ENCODE results near the gene MPV17.
A peak's percentile ranks its signal among the peaks of the same experiment; 100 is the strongest.
"Not testable (repeated sequence)": the region's sequence is repeated elsewhere in the genome, so short reads cannot be mapped to it uniquely, and the experiment has no call there.

MPV17 gene

GRCh38 chr2:27275211-27276150, 47.4 kb downstream of the MPV17 start, which contains the start of gene DNAJC5G:
Gene DNAJC5G (plus strand): TSS chr2:27275433. CDS start chr2:27276729, 1,296 bp downstream.
- no peaks in the 10 kb centered on the region for H3K36me3 ChIP-seq (ENCODE audit: control insufficient read depth, insufficient read depth, low read length)
- H3K9ac ChIP-seq (ENCODE audit: low read length): no peak within 1 kb of the TSS
- no peak within 1 kb of the TSS for H3K27ac ChIP-seq (ENCODE audit: low read depth, low read length)
- no peak within 1 kb of the TSS for H3K4me3 ChIP-seq (ENCODE audit: low read depth, low read length)
- H3K9me3 ChIP-seq (ENCODE audit: control insufficient read depth, insufficient read depth, low read depth, low read length): no peaks in the 10 kb centered on the region
- H3K27me3 ChIP-seq (ENCODE audit: control insufficient read depth, insufficient read depth, low read length): no peaks in the 10 kb centered on the region
- peaks cover 13% of the 10 kb centered on the region for H3K4me1 ChIP-seq (ENCODE audit: control insufficient read depth, insufficient read depth, low read length)

- peaks cover 13% of the 10 kb centered on the region for H3K4me1 ChIP-seq (ENCODE audit: control insufficient read depth, insufficient read depth, low read length)
- not testable (repeated sequence) for H3K9me3 ChIP-seq (ENCODE audit: control insufficient read depth, insufficient read depth, low read depth, low read length); H3K36me3 ChIP-seq (ENCODE audit: control insufficient read depth, insufficient read depth, low read length); H3K9ac ChIP-seq (ENCODE audit: low read length); H3K27me3 ChIP-seq (ENCODE audit: control insufficient read depth, insufficient read depth, low read length); H3K4me3 ChIP-seq (ENCODE audit: low read depth, low read length); H3K27ac ChIP-seq (ENCODE audit: low read depth, low read length)
These were observed 50.1 kb downstream of the MPV17 start for GRCh38 chr2:27272537-27273522.

- Histone ChIP-seq H3K27me3 (ENCODE audit: control insufficient read depth, insufficient read depth, low read length) (peaks cover 6% of the 10 kb centered on the region), H3K9ac (ENCODE audit: low read length) (no peak overlapping the region), H3K27ac (ENCODE audit: low read depth, low read length) (no peak overlapping the region), H3K4me3 (ENCODE audit: low read depth, low read length) (no peak overlapping the region), H3K36me3 (ENCODE audit: control insufficient read depth, insufficient read depth, low read length) (no peaks in the 10 kb centered on the region), H3K4me1 (ENCODE audit: control insufficient read depth, insufficient read depth, low read length) (peaks cover 13% of the 10 kb centered on the region), H3K9me3 (ENCODE audit: control insufficient read depth, insufficient read depth, low read depth, low read length) (no peaks in the 10 kb centered on the region)
These were observed 51.1 kb downstream of the MPV17 start for GRCh38 chr2:27271631-27272340.

- Histone ChIP-seq H3K9me3 (ENCODE audit: control insufficient read depth, insufficient read depth, low read depth, low read length) (no peaks in the 10 kb centered on the region), H3K27ac (ENCODE audit: low read depth, low read length) (no peak overlapping the region)
These were observed 52.2 kb downstream of the MPV17 start for GRCh38 chr2:27270670-27271069.

GRCh38 chr2:27270131-27270530, 52.8 kb downstream of the MPV17 start:
- no peaks in the 10 kb centered on the region for H3K36me3 ChIP-seq (ENCODE audit: control insufficient read depth, insufficient read depth, low read length)
- H3K9me3 ChIP-seq (ENCODE audit: control insufficient read depth, insufficient read depth, low read depth, low read length): no peaks in the 10 kb centered on the region
- H3K4me3 ChIP-seq (ENCODE audit: low read depth, low read length): no peak overlapping the region
- no peak overlapping the region for H3K9ac ChIP-seq (ENCODE audit: low read length)
- no peak overlapping the region for H3K27ac ChIP-seq (ENCODE audit: low read depth, low read length)
- peaks cover 23% of the 10 kb centered on the region for H3K27me3 ChIP-seq (ENCODE audit: control insufficient read depth, insufficient read depth, low read length)
- peaks cover 9% of the 10 kb centered on the region; the same call in 1 of the 2 replicates for H3K4me1 ChIP-seq (ENCODE audit: control insufficient read depth, insufficient read depth, low read length)

More at GRCh38 chr2:27270670-27271069, 52.2 kb downstream of the MPV17 start:
- Histone ChIP-seq H3K27me3 (ENCODE audit: control insufficient read depth, insufficient read depth, low read length) (peaks cover 18% of the 10 kb centered on the region), H3K4me1 (ENCODE audit: control insufficient read depth, insufficient read depth, low read length) (peaks cover 13% of the 10 kb centered on the region), H3K36me3 (ENCODE audit: control insufficient read depth, insufficient read depth, low read length) (no peaks in the 10 kb centered on the region), H3K9ac (ENCODE audit: low read length) (no peak overlapping the region), H3K4me3 (ENCODE audit: low read depth, low read length) (no peak overlapping the region)

GRCh38 chr2:27268296-27268695, 54.6 kb downstream of the MPV17 start:
- not testable (repeated sequence) for H3K9ac ChIP-seq (ENCODE audit: low read length); H3K27ac ChIP-seq (ENCODE audit: low read depth, low read length); H3K4me3 ChIP-seq (ENCODE audit: low read depth, low read length); H3K36me3 ChIP-seq (ENCODE audit: control insufficient read depth, insufficient read depth, low read length); H3K9me3 ChIP-seq (ENCODE audit: control insufficient read depth, insufficient read depth, low read depth, low read length)
- peaks cover 11% of the 10 kb centered on the region for H3K4me1 ChIP-seq (ENCODE audit: control insufficient read depth, insufficient read depth, low read length)
- H3K27me3 ChIP-seq (ENCODE audit: control insufficient read depth, insufficient read depth, low read length): peaks cover 41% of the 10 kb centered on the region

GRCh38 chr2:27265536-27265870, 57.4 kb downstream of the MPV17 start:
- peaks cover 69% of the 10 kb centered on the region for H3K27me3 ChIP-seq (ENCODE audit: control insufficient read depth, insufficient read depth, low read length)
- no peak overlapping the region for H3K9ac ChIP-seq (ENCODE audit: low read length)
- H3K36me3 ChIP-seq (ENCODE audit: control insufficient read depth, insufficient read depth, low read length): no peaks in the 10 kb centered on the region
- H3K27ac ChIP-seq (ENCODE audit: low read depth, low read length): no peak overlapping the region
- H3K9me3 ChIP-seq (ENCODE audit: control insufficient read depth, insufficient read depth, low read depth, low read length): no peaks in the 10 kb centered on the region
- H3K4me1 ChIP-seq (ENCODE audit: control insufficient read depth, insufficient read depth, low read length): peaks cover 15% of the 10 kb centered on the region
- H3K4me3 ChIP-seq (ENCODE audit: low read depth, low read length): no peak overlapping the region; the same call in 1 of the 2 replicates

GRCh38 chr2:27264753-27265535, 58.0 kb downstream of the MPV17 start:
- peak overlapping the region; percentile 56 for H3K4me3 ChIP-seq (ENCODE audit: low read depth, low read length)
- H3K27me3 ChIP-seq (ENCODE audit: control insufficient read depth, insufficient read depth, low read length): peaks cover 75% of the 10 kb centered on the region
- H3K4me1 ChIP-seq (ENCODE audit: control insufficient read depth, insufficient read depth, low read length): peaks cover 15% of the 10 kb centered on the region
- no peak overlapping the region for H3K27ac ChIP-seq (ENCODE audit: low read depth, low read length)
- H3K9ac ChIP-seq (ENCODE audit: low read length): peak overlapping the region; percentile 25
- no peaks in the 10 kb centered on the region for H3K36me3 ChIP-seq (ENCODE audit: control insufficient read depth, insufficient read depth, low read length)
- no peaks in the 10 kb centered on the region for H3K9me3 ChIP-seq (ENCODE audit: control insufficient read depth, insufficient read depth, low read depth, low read length)

- H3K36me3 ChIP-seq (ENCODE audit: control insufficient read depth, insufficient read depth, low read length): no peaks in the 10 kb centered on the region
- H3K4me3 ChIP-seq (ENCODE audit: low read depth, low read length): peak overlapping the region; percentile 56
- peaks cover 81% of the 10 kb centered on the region for H3K27me3 ChIP-seq (ENCODE audit: control insufficient read depth, insufficient read depth, low read length)
- peak overlapping the region; percentile 25 for H3K9ac ChIP-seq (ENCODE audit: low read length)
- peaks cover 15% of the 10 kb centered on the region for H3K4me1 ChIP-seq (ENCODE audit: control insufficient read depth, insufficient read depth, low read length)
- H3K9me3 ChIP-seq (ENCODE audit: control insufficient read depth, insufficient read depth, low read depth, low read length): no peaks in the 10 kb centered on the region
- no peak overlapping the region for H3K27ac ChIP-seq (ENCODE audit: low read depth, low read length)
These were observed 58.6 kb downstream of the MPV17 start for GRCh38 chr2:27264253-27264752.
